GF-D8 (cell line): ENCODE results near the gene HDAC4.

Source experiments
- DNase-seq: peaks from one replicate; lab custom pipeline; 2025; lab: John Stamatoyannopoulos, UW

The HDAC4 gene

DNA sequence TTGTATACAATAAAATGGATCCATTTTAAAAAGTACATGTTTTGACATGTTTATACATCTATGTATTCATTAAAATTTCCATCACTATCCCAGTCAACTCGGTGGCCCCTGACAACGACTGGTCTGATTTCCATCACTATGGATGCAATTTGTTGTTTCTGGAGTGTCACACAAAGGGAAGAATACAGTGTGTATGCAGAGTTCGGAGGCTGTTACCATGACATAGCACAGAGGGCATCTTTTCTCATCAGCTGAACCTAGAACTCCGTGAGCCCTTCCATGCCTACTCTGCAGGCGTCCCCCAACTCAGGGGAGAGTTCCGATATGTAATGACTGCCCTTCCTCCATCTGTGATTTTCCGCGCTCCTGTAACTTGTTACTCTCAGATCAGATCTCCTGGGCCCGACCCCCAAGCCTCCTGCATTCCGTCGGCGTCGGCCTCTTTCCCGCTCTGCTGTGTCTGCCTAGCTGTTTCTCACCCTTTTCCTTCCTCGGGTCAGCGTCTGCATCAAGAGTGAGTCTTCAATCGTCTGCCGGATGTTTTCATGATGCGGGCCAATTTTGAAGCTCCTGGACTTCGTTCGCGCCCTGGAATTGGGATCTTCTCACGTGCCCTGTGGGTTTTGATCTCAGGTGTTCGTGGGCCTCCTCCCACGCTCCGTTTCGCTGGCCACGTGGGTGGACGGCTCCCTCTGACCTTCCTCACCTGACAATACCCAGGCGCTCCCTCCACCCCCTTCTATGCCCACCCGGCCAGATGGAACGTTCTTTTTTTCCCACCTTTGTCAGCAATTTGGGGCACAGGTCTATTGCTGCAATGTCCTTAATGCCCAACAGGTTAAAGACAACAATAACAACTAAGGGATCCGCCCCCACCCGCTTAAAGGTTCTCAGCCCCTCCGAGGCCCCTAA is 391.9 kb downstream of the HDAC4 start:
- no peak for DNase-seq

DNA sequence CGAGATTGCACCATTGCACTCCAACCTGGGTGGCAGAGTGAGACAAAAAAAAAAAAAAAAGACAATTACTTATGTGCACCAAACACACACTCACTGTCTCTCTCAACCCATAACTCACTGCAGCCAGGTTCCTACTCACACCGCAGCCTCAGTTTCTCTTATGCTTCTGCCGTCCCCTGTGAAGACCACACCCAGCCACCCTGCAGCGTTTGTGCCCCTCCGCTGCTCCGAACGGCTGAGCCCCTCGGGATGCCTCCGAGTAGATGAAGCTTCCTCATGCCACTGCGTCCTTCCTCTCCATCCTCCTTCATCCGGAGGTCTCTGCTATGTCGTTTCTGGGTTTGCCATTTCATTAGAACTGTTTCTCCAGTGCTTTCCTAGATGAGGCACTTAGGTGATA is 392.8 kb downstream of the HDAC4 start:
- no peak for DNase-seq

DNA sequence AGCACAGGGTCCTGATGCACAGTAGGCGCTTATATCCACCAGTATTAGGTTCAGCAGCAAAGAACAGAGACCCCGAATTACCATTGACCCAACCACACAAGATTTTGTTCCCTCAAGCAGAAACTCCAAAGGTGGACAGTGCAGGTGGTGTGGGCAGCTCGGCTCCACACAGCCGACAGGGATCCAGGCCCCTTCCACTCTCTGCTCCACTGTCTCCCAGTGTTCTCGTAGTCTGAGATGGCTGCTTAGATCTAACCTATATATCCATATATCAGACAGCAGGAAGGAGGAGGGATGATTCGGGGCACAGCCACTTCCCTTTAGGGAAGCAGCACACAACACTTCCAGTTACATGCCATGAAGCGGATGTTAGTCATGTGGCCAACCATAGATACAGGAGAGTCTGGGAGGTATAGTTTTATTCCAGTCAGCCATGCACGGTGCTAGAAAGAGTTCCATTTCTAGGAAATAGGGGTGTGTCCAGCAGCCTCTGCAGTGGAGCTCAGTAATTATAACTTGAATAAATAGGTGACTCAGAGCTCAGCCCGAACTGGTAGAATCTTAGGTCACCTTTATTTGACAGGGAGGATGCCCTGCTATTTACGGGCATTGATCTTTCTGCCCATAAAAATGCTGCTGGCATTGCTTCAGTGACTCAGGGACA is 394.1 kb downstream of the HDAC4 start:
- no peak for DNase-seq

DNA sequence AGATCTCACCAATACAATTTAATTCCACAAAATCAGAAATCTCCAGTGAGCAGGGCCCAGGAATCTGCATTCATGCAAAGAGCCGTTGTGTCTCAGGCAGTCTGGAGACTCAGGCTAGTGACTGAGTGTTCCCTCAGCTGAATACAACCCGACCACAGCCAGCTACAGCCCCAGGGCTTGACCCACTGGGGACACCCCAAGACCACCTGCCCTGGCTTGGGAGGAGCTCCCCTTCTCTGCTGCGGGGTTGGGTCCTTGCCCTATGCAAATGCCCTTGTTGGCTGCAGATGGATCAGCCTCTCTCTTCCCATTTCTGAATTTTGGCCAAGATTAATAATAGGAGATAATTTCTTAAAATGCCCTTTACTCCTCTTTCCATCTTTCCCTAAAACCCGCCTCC is 395.2 kb downstream of the HDAC4 start:
- DNase-seq = no peak

DNA sequence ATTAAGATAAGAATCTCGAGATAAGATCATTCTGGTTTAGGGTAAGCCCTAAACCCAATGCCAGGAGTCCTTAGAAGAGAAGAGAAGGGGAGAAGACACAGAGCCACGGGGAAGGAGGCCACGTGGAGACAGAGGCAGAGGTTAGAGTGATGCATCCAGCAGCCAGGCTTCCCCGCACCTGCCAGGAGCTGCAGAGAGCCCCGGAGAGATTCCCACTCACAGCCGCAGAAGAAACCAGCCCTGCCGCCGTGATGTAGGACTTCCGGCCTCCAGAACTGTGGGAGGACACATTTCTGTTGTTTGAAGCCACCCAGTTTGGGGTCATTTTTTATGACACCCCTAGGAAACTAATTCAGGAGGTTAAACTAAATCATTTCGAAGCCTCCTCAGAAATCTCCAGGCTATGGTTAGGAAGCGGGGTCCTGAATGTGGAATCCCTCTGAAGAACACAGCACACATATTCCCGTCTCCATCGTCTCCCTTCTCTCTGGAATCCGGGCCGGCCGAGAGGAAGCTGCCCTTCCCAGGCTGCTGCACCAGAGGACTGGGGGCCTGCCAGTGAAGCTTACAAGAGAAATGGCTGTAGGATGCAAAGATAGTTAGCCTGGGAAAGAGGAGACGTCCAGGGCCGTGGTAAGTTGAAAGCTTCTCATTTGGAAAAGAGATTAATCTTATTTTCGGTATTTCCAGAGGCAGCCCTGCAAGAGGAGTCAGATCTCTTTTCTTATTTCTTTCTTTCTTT is 396.4 kb downstream of the HDAC4 start:
- DNase-seq = no peak

DNA sequence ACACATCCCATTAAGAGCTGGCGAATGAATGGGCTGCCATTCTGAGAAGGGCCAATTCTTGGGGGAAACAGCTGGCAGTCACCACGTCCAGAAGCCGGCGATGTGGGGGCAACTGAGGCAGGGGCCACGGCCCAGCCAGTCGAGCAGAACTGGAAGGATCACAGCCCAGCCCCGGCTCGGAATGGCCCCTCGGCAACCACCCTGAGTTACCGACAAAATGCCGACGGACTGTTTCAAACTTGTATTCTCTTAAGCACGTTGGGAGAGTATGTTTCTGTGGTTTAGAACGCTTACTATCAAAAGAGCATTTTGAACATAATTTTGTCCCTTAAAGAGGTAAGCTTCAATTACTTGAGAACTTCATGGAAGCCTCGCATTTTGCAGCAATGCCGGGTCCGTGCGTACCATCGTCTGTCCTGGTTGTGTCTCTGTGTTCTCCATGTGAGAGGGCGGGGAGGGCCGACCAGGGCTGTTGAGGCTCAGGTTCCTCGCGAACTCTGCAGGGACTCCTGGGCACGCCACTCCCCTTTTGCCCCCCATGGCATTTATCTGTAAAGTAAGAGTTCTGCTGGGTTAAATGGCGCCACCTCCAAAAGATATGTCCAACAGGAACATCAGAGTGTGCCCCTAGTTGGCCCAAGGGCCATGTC is 397.1 kb downstream of the HDAC4 start:
- no peak for DNase-seq

DNA sequence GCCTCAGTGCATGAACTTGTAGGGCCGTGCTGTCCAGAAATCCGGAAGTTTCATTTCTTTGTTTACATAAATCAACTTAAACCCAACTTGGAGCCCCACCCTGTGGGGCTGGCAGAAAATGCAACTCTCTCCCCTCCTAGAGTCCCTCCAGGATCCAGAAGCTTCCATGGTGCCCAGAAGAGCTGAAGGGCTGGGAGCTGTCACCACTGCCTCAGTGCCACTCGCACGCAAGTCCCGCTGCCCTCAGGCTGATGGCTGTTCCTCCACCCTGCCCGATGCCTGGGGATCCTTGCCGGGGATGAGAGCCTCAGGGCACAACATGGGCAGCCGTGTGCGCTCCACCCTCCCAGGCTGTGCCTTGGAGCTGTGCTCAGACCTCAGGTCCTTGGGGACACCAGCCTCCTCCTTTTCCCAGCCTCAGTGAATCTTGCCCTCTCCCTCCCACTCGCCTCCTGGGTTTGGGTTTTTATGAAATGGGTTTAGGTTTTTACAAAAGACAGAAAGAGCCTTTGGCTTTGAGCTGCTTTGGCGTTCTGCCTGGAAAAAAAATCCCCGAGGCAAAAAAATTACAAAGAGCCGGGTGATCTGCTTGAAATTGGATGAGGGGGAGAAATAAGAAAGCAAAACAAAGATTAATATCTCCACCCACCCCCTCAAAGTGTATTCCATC is 397.7 kb downstream of the HDAC4 start:
- DNase-seq = no peak

DNA sequence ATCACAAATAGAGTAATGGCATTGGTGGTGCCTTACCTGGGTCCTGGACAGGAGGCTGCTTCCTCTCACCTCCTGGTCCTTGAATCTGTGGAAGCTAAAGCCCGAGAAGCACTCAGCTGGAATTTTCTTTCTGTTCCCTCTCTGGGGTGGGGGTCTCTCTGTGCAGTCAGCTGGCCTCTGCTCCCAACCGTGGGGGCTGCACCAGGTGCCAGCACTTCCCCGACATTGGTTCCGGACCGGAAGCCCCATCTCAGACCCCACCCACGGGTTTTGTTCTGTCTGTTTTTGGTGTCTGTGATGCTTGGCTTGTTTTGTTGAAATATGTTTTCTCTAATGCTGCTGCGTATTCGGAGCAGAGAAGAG is 398.2 kb downstream of the HDAC4 start:
- DNase-seq = no peak

DNA sequence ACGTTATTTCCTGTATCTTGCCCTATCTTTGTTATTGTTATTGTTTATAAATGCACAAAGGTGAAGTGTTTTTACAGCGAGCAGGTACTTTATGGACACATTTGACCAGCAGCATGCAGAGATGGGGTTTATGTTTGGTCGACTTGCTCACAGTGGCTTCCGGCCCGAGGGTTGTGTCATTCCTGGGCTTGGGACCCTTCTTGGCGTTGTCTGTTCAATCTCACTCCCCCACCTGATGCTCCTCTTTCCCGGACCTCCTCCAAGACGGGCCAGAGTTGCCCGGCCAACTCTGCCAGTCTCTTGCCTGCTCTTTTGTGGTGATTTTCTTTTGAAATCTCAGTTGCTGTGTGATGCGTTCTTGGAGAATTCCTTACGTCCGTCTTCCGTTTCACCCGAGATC is 399.0 kb downstream of the HDAC4 start:
- no peak for DNase-seq

DNA sequence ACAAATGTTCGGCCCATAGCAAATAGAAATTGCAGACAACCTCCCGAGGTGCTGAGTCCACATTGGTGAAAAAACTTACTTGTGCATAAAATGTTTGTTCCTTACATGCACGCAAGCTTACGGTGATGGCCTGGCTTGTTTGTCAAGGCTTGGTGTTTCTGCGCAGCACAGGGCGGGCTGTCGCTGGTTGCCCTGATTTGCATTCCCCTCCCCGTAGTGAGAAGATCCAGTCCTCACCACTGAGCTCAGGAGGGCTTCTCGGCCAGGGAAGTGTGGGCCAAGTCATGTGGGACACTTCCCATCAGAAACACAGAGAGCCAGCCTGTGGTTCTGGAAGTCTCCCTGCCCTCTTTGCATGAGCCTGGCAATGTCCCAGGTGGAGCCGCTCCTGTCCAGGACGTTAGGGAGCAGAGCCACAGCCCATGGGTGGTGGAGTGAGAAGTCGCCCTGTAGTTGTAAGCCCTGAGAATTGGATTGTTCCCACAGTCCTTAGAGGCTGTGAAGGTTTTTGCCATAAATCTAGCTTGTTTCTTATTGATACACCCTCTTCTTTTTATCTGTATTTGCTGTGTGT is 400.2 kb downstream of the HDAC4 start:
- DNase-seq = no peak

DNA sequence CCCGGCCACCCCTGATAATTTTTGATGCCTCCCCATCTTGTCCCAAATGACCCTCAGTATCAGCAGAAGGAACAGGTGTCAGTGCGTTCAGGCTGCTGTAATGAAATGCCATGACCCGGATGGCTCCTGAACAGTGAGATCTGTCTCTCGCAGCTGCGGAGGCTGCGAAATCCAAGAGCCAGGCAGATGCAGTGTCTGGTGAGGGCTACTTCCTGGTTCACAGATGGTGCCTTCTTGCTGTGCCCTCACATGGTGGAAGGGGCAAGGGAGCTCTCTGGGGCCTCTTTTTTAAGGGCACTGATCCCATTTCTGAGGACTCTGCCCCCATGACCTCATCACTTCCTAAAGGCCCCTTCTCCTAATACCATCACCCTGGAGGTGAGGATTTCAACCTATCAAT is 400.7 kb downstream of the HDAC4 start:
- no peak for DNase-seq

DNA sequence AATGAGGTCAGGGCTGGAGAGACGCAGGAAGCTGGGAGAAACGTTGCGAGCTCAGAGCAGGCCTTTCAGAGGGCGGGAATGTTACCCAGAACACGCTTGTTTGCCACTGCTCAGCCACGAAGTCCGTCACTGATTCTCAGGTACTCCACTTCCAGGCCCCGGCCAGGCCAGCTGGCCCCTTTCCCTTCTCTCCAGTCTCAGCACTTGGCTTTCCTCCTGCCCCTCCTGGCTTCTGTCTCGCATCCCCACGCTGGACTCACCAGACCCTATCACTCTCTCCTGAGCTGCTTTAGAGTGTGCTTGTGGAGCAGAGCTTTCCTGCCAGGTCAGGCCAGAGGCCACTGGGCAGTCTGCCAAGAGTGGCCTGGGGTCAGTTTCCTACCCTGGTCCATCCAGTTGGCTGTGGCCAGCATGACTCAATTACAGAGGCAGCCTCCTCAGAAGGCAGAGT is 401.5 kb downstream of the HDAC4 start:
- DNase-seq = no peak

DNA sequence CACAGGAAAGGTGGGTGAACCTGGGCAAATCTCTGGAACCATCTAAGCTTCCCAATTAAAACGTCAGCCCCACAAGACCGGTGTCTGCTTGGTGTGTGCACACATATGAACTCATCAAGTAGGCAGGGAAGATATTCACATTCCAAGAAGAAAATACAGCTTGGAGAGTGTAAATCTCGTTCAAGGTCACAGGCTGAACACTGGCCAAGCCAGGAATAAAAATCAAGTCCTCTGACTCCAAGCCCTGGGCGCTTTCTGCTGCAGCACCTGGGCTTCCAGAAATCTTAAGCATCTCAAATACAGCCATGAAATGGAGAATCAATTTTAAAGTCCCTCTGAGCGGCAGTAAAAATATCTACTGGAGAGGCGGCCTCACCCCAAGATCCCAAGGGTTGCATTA is 402.0 kb downstream of the HDAC4 start:
- no peak for DNase-seq
